Left hindlimb (tissue), 1 donor: Measurements from ENCODE around the gene COL3A1.

Experiments used
- DNase-seq: peaks from one replicate; pipeline ENCODE4 v3.0.0-alpha.2; 2018

COL3A1 gene

DNA sequence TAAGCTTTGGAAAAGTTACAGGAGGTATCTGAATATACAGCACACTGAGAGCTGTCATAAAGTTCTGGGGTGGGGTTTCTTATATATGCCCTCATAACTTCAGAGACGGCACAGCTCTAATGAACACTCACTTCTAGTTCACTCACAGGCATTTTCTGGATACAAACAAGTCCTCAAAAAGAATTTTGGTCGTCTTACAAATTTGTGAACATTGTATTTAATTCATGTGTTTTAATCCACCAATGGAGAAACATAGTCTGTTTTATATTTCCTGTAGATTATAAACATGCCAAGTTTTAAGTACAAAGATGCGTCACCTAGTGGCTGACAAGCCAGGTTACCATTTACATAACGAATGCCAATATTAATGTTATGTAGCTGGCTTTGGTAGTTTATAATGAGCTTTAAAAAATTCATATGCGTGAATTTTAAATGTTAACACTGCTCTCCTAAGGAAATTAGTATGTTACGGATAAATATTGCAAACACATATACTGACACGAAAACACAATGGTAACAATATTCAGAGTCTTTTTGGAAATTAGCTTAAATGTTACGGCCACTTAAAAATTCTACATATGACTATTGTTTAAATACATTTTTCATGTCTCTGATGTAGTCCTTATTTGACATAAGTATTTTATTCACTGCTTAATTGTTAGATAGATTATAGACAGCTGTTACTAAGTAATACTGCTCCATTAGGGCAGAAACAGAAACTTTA is 2.5 kb downstream of the COL3A1 start:
- DNase-seq = no peak

GRCh38 chr2:188977317-188977716 is 3.1 kb downstream of the COL3A1 start:
- no peak for DNase-seq

- no peak for DNase-seq
Measured at GRCh38 chr2:188978291-188979081, 4.3 kb downstream of the COL3A1 start.

DNA sequence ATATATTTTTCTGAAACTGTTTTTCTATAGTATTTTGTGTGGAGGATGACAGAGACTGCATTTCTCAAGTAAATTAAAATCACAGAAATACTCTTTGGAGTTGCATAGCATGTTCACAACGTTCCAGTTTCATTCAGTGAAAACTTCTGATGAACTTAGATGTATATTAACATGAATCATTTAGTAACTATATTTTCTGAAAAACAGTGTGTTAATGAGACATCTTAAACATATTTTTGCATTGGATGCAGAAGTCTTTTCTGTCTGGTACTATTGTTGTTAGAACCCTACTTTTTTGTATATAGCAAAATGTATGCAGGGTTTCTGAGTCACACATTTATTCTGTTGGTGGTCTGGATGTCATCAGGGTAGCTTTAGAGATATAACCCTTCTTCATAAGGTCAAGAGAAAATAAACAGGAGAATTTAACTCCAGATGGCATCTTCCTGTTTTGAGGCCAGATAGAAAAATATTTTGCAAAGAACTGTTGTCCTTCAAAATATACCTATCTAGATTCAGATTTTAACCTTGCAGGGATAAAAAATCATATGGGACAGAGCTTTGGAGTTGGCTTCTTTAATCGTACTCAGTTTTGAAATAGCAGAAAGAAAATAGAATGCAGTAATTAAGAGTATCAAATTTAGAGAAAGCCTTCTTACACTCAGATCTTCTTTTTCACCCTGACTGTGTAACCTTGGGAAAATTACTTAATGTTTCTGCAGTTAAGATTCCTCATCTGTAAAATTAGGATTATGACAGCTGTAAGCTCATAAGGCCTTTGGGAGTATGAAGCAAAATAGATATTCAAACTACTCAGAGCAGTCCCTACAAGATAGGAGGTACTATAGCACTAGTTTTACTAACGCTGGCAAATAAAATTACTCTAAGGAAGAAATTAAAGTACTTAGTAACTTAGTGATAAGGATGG is 5.3 kb downstream of the COL3A1 start:
- no peak for DNase-seq

DNA sequence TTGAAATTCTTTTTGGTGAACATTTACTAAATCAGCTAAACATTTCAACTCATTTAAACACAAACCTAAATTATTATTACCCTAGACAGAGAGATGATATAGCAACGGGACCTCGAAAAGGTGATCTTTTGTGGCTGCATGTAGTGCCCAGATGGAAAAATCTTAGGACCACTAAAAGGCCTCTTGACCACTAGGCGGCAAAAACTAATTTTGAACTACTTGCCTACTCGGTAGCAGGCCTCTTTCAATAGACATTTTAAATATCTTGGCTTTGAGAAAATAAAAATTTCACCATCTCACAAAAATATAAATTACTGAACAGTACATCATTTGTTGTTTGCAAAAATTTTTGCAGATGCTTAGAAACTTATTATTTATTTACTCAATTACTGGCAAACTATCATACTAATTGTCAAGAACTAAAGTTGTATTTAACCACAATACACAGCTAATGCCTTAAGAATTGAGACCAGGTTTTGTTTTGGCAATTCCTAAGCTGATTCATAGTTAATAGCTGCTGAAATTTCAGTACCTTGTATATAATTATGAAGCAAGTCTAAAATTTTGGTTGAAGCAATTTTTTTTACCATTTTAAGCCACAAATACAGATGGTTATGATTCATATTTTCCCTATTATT is 9.4 kb downstream of the COL3A1 start:
- DNase-seq = no peak

- DNase-seq = no peak
Measured at GRCh38 chr2:188984065-188984491, 9.9 kb downstream of the COL3A1 start.

GRCh38 chr2:188984680-188985079 is 10.5 kb downstream of the COL3A1 start:
- DNase-seq = no peak

DNA sequence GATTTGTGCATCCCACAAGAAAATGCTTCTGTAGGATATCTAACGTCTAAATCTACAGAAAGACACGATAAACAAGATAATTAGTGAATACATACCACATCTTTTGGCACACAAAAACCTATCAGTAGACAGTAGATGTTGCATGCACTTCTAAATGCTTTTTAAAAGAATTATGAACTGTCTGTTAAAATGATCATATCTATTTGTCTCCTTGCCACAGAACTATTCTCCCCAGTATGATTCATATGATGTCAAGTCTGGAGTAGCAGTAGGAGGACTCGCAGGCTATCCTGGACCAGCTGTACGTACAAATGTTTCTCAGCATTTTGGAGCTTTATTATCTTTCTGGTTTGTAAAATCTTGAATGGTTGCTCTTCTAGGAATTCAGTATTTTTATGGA is 12.7 kb downstream of the COL3A1 start:
- DNase-seq = no peak

DNA sequence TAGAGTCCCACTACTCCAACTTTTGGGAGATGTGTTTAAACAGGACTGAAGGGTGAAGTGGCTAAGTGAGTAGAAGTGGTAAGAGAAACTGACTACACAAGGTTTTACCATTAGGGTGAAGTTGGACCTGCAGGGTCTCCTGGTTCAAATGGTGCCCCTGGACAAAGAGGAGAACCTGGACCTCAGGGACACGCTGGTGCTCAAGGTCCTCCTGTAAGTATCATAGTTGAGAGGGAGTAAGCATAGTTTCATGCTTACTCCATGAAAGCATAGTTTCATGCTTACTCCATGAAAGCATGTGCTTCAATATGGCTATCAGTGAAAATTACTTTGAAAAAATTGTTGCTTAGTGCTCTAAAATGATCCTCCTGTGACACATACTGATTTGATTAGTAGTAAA is 19.1 kb downstream of the COL3A1 start:
- DNase-seq = no peak

- no peak for DNase-seq
Measured at GRCh38 chr2:188997263-188997662, 23.1 kb downstream of the COL3A1 start.

DNA sequence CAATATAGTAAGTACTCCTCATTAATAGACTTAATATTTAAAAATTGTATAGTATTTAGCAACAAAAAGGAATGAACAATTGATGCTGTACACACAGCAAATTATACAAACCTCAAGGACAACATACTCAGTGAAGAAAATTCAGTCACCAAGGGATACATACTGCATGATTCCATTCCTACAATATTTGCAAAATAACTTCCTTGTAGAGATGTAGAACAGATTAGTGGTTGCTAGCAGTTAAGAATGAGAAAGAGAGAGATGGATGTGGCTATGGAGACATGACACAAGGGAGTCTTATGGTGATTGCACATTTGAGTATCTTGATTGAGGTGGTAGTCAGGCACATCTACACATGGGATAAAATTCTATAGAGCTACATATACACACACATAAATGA is 26.0 kb downstream of the COL3A1 start:
- no peak for DNase-seq

GRCh38 chr2:189002079-189002478 is 27.9 kb downstream of the COL3A1 start:
- DNase-seq = no peak

DNA sequence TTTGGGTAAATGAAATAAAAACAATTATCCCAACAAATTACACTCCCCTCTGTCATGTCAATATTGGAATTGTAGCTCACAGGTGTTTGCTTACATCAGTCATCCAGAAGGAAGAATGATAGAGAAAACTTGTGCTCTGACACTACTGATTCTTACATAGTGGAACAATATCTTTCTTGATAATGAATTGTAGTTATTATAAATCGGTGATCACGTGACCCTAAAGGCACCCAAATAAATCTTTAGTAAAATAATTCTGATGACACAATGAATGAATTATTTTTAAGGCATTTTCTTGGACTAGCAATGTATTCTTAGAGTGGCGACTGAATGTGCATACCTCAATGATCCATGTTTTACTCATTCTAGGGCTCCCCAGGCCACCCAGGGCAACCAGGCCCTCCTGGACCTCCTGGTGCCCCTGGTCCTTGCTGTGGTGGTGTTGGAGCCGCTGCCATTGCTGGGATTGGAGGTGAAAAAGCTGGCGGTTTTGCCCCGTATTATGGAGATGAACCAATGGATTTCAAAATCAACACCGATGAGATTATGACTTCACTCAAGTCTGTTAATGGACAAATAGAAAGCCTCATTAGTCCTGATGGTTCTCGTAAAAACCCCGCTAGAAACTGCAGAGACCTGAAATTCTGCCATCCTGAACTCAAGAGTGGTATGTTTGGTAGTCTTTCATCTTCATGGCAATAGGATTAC is 34.5 kb downstream of the COL3A1 start:
- no peak for DNase-seq

- no peak for DNase-seq
Measured at GRCh38 chr2:189010536-189010935, 36.4 kb downstream of the COL3A1 start.

GRCh38 chr2:189012351-189012750 is 38.2 kb downstream of the COL3A1 start:
- DNase-seq = no peak

GRCh38 chr2:189013031-189013430 is 38.9 kb downstream of the COL3A1 start:
- no peak for DNase-seq

DNA sequence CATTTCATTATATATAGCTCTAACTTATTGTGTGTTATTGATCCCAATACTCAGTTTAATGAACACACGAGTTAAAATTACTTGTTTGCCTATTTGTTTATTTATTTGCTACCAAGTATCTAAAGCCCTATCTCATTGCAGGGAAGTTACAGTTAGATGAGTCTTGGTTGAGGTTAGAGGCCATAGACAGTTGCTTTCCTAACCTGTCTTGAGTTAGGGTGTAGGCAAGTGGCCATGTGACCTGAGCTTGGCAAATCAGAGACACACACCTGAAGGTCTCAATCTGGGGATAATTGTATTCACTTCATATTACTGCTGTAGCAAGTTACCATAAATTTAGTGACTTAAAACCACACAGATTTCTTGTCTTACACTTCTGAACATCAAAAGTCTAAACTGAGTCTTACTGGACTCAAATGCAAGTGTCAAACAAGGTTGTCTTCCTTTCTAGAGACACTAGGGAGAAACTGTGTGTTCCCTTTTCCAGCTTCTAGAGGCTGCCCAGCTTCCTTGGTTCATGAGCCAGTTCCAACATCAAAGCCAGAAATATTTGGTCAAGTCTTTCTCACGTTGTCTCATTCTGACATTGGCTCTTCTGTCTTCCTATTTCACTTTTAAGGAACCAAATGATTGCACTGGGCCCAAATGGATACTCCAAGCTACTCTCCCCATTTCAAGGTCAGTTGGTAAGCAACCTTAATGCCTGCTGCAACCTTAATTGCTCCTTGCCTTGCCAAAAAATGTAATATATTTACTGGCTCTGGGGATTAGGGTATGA is 39.7 kb downstream of the COL3A1 start:
- no peak for DNase-seq

- DNase-seq = no peak
Measured at GRCh38 chr2:189014449-189015138, 40.4 kb downstream of the COL3A1 start.

GRCh38 chr2:189015359-189015758 is 41.2 kb downstream of the COL3A1 start:
- no peak for DNase-seq

- no peak for DNase-seq
Measured at GRCh38 chr2:189016311-189016861, 42.2 kb downstream of the COL3A1 start.
